IMR-90 (cell line): Measurements from ENCODE around the gene PRDM13. TPM values are rescaled to one million over a fixed set of nuclear protein-coding genes. Genes with fewer than 3 reads are reported as not detected.

Experiments used
- ATAC-seq: fragments of 200-7000 bp; cut with Tn5 transposase; 2 replicates; pipeline ENCODE4 v1.9.1; 2020; ENCODE audit warnings: low read depth, mild to moderate bottlenecking, moderate library complexity
- BruUV-seq: library from RNA; stranded (reverse); fragments of 400-500 nt; replicated peaks from 2 replicates; lab custom pipeline; 2021; lab: Mats Ljungman, UMichigan
- CTCF ChIA-PET: fragments of 300-600 bp; formaldehyde crosslinking; extraction: SDS; loops from one replicate; lab custom pipeline; 2021; ENCODE audit warnings: antibody characterized with exemption; lab: Yijun Ruan, JAX
- POLR2A ChIA-PET: fragments of 300-600 bp; sonication (Branson Sonifier 250); formaldehyde crosslinking; loops from one replicate; lab custom pipeline; 2022; ENCODE audit warnings: antibody characterized with exemption; ENCODE audit not compliant: unreplicated experiment; lab: Charles Lee
- DNase-seq: peaks from one replicate; pipeline ENCODE4 v3.0.0; 2013
- H2AFZ ChIP-seq: replicated peaks from 2 replicates; pipeline ENCODE3; 2013; ENCODE audit warnings: low read length, mild to moderate bottlenecking; ENCODE audit not compliant: poor library complexity
- H2AK5ac ChIP-seq: 2 replicates; pipeline ENCODE4 v1.6.1; 2013; ENCODE audit warnings: low read depth, low read length, inconsistent platforms
- H2AK9ac ChIP-seq: replicated peaks from 2 replicates; pipeline ENCODE3; 2013; ENCODE audit warnings: mild to moderate bottlenecking, low read depth, low read length, moderate library complexity; ENCODE audit not compliant: poor library complexity
- H2BK120ac ChIP-seq: 2 replicates; pipeline ENCODE4 v1.6.1; 2013; ENCODE audit warnings: low read depth, low read length, inconsistent platforms
- H2BK15ac ChIP-seq: 3 replicates; pipeline ENCODE4 v1.6.1; 2013; ENCODE audit warnings: low read depth, low read length, inconsistent platforms
- H2BK20ac ChIP-seq: 2 replicates; pipeline ENCODE4 v1.6.1; 2013; ENCODE audit warnings: low read depth, mild to moderate bottlenecking, inconsistent platforms, low read length, moderate library complexity
- H2BK5ac ChIP-seq: 2 replicates; pipeline ENCODE4 v1.6.1; 2013; ENCODE audit warnings: mild to moderate bottlenecking, low read depth, low read length, inconsistent platforms; ENCODE audit not compliant: poor library complexity, severe bottlenecking
- H3K14ac ChIP-seq: replicated peaks from 2 replicates; pipeline ENCODE4 v1.6.1; 2013; ENCODE audit warnings: low read depth, low read length, inconsistent platforms
- H3K18ac ChIP-seq: 2 replicates; pipeline ENCODE4 v1.6.1; 2013; ENCODE audit warnings: low read depth, low read length, control low read depth
- H3K23ac ChIP-seq: 2 replicates; pipeline ENCODE4 v1.6.1; 2013; ENCODE audit warnings: low read depth, low read length, inconsistent platforms
- H3K27ac ChIP-seq: 2 replicates; pipeline ENCODE4 v1.5.1; 2013; ENCODE audit warnings: mild to moderate bottlenecking, control low read depth, low read length; ENCODE audit not compliant: insufficient read depth
- H3K27me3 ChIP-seq: 2 replicates; pipeline ENCODE4 v1.6.1; 2013; ENCODE audit warnings: low read length; ENCODE audit not compliant: control insufficient read depth, insufficient read depth
- H3K36me3 ChIP-seq: 2 replicates; pipeline ENCODE4 v1.6.1; 2013; ENCODE audit warnings: low read length, mixed read lengths; ENCODE audit not compliant: control insufficient read depth, insufficient read depth
- H3K4ac ChIP-seq: 2 replicates; pipeline ENCODE4 v1.6.1; 2013; ENCODE audit warnings: low read depth, low read length, inconsistent platforms
- H3K4me1 ChIP-seq: 2 replicates; pipeline ENCODE4 v1.6.1; 2013; ENCODE audit warnings: low read length, mixed read lengths; ENCODE audit not compliant: control insufficient read depth, insufficient read depth
- H3K4me2 ChIP-seq: 2 replicates; pipeline ENCODE4 v1.6.1; 2013; ENCODE audit warnings: low read depth, mild to moderate bottlenecking, control low read depth, low read length, moderate library complexity
- H3K4me3 ChIP-seq: 2 replicates; pipeline ENCODE4 v1.5.1; 2013; ENCODE audit warnings: low read depth, mild to moderate bottlenecking, control low read depth, low read length, moderate library complexity; ENCODE audit not compliant: insufficient read depth
- H3K56ac ChIP-seq: 2 replicates; pipeline ENCODE4 v1.6.1; 2013; ENCODE audit warnings: low read length, inconsistent platforms; ENCODE audit not compliant: insufficient read depth; ENCODE audit errors: extremely low read depth
- H3K79me1 ChIP-seq, 2 experiments: 2 replicates each; pipeline ENCODE4 v1.6.1; 2013; ENCODE audit warnings: low read length in 2 of 2, inconsistent platforms in 1 of 2, low read depth in 1 of 2
- H3K9ac ChIP-seq: 2 replicates; pipeline ENCODE4 v1.6.1; 2013; ENCODE audit warnings: low read depth, low read length, control low read depth
- H3K9me1 ChIP-seq: 2 replicates; pipeline ENCODE4 v1.6.1; 2013; ENCODE audit warnings: low read length, inconsistent platforms; ENCODE audit not compliant: insufficient read depth
- H3K9me3 ChIP-seq: 2 replicates; pipeline ENCODE4 v1.6.1; 2013; ENCODE audit warnings: low read length; ENCODE audit not compliant: control insufficient read depth, insufficient read depth
- H4K20me1 ChIP-seq: 2 replicates; pipeline ENCODE4 v1.6.1; 2013; ENCODE audit warnings: low read length, inconsistent platforms; ENCODE audit not compliant: insufficient read depth
- H4K5ac ChIP-seq: 2 replicates; pipeline ENCODE4 v1.6.1; 2013; ENCODE audit warnings: mild to moderate bottlenecking, low read depth, low read length, control low read depth
- H4K8ac ChIP-seq, 2 experiments: 2 replicates each; pipeline ENCODE4 v1.6.1; 2013; ENCODE audit warnings: low read depth in 2 of 2, low read length in 2 of 2, control low read depth in 1 of 2, inconsistent platforms in 1 of 2
- H4K91ac ChIP-seq: 2 replicates; pipeline ENCODE4 v1.6.1; 2013; ENCODE audit warnings: low read depth, low read length, inconsistent platforms; ENCODE audit not compliant: insufficient read depth
- BHLHE40 ChIP-seq: fragments of 150-350 bp; IDR thresholded peaks from 2 replicates; pipeline ENCODE4 v1.6.1; 2016; ENCODE audit warnings: mild to moderate bottlenecking, low read depth, low read length
- CEBPB ChIP-seq: IDR thresholded peaks from 2 replicates; pipeline ENCODE4 v1.6.1; 2012; ENCODE audit warnings: low read depth, low read length, improper control_type of control experiment
- CHD1 ChIP-seq: IDR thresholded peaks from 2 replicates; pipeline ENCODE4 v1.6.1; 2012; ENCODE audit warnings: low read depth, low read length, improper control_type of control experiment
- CTCF ChIP-seq: conservative IDR thresholded peaks from 2 replicates; pipeline ENCODE4 v1.5.1; 2012; ENCODE audit warnings: mild to moderate bottlenecking, low read depth, low read length, improper control_type of control experiment
- MAFK ChIP-seq: IDR thresholded peaks from 2 replicates; pipeline ENCODE4 v1.6.1; 2012; ENCODE audit warnings: low read depth, low read length, improper control_type of control experiment
- MAZ ChIP-seq: IDR thresholded peaks from 2 replicates; pipeline ENCODE4 v1.6.1; 2012; ENCODE audit warnings: low read depth, mild to moderate bottlenecking, low read length, improper control_type of control experiment, moderate library complexity, borderline replicate concordance
- MXI1 ChIP-seq: IDR thresholded peaks from 2 replicates; pipeline ENCODE4 v1.6.1; 2012; ENCODE audit warnings: low read depth, mild to moderate bottlenecking, low read length, moderate library complexity, borderline replicate concordance
- NFE2L2 ChIP-seq: fragments of 150-350 bp; IDR thresholded peaks from 2 replicates; pipeline ENCODE4 v1.6.1; 2016; ENCODE audit warnings: low read depth, mild to moderate bottlenecking, low read length
- POLR2A ChIP-seq: IDR thresholded peaks from 2 replicates; pipeline ENCODE4 v1.6.1; 2012; ENCODE audit warnings: mild to moderate bottlenecking, low read depth, low read length
- SMC3 ChIP-seq: fragments of 150-350 bp; IDR thresholded peaks from 2 replicates; pipeline ENCODE4 v1.6.1; 2016; ENCODE audit warnings: low read depth, mild to moderate bottlenecking, antibody characterized with exemption, low read length, moderate library complexity
- USF2 ChIP-seq: fragments of 150-350 bp; IDR thresholded peaks from 2 replicates; pipeline ENCODE4 v1.6.1; 2017; ENCODE audit warnings: mild to moderate bottlenecking, antibody characterized with exemption, low read length, low read depth
- WGBS, 2 experiments: methylation state at CpG; one replicate each; pipeline versions ENCODE4 v1.1.5 to v1.1.7; 2013; ENCODE audit warnings: missing lambda C conversion rate in 2 of 2; ENCODE audit not compliant: insufficient read length in 1 of 2; ENCODE audit errors: extremely low coverage in 2 of 2; 5-methylcytosine and 5-hydroxymethylcytosine counted together
- dilution Hi-C: fragments of 300-500 bp; cut with HindIII; formaldehyde crosslinking; loops from one replicate; pipeline ENCODE4 v1.14.3; 2018; ENCODE audit warnings: low sequenced_read_pairs; ENCODE audit not compliant: unreplicated experiment
- in situ Hi-C: fragments of 300-500 bp; cut with MboI; formaldehyde crosslinking; loops from 3 replicates; pipeline ENCODE4 v1.14.3; 2019; ENCODE audit warnings: low sequenced_read_pairs, inconsistent platforms, mixed read lengths
- intact Hi-C: fragments of 100-400 bp; cut with micrococcal nuclease; formaldehyde crosslinking; loops from 2 replicates; pipeline ENCODE4 v1.10.0; 2022
- polyA plus RNA-seq, 3 experiments: library from polyadenylated mRNA; depleted of rRNA; stranded (reverse); fragments of >200 nt; gene quantifications; 2 replicates each; pipeline ENCODE4 v1.2.3, GENCODE V29; 2012; ENCODE audit warnings: low replicate concordance in 1 of 3
- total RNA-seq: library from RNA; depleted of rRNA; stranded (reverse); fragments of >200 nt; gene quantifications from 2 replicates; pipeline ENCODE4 v1.2.3, GENCODE V29; 2012

PRDM13 gene
- total and polyA plus RNA-seq, 2 of the 4 experiments (the other 2 are of a cell fraction) = not detected

- Histone ChIP-seq H3K4me2 (no peak overlapping the region), H2BK120ac (no peak overlapping the region), H3K9me3 (peaks cover 11% of the 10 kb centered on the region), H4K8ac (no peak overlapping the region), H3K4me1 (no peaks in the 10 kb centered on the region), H2BK15ac (no peak overlapping the region), H3K9ac (no peak overlapping the region), H3K23ac (no peak overlapping the region; the same call in 1 of the 2 replicates), H2AK5ac (no peak overlapping the region), H2BK20ac (no peak overlapping the region), H3K18ac (no peak overlapping the region), H4K5ac (no peak overlapping the region), H3K56ac (no peak overlapping the region), H2BK5ac (no peak overlapping the region), H2AK9ac (no peak overlapping the region), H3K27ac (no peak overlapping the region), H3K9me1 (peaks cover 3% of the 10 kb centered on the region), H2AFZ (peak overlapping the region; percentile 40), H4K20me1 (no peaks in the 10 kb centered on the region), H3K36me3 (no peaks in the 10 kb centered on the region), H3K14ac (no peak overlapping the region), H3K79me1 (no peaks in the 10 kb centered on the region), H3K4ac (no peak overlapping the region), H3K27me3 (peaks cover 97% of the 10 kb centered on the region), H3K4me3 (no peak overlapping the region), H4K91ac (no peak overlapping the region)
- ChIA-PET CTCF (no interaction called here), POLR2A (no interaction called here)
- no peak for TF ChIP-seq SMC3
- no peak for TF ChIP-seq MAZ
- no peak for TF ChIP-seq CHD1
- TF ChIP-seq MXI1 = no peak
- no peak for TF ChIP-seq NFE2L2
- TF ChIP-seq BHLHE40 = no peak
- TF ChIP-seq CEBPB = no peak
- TF ChIP-seq USF2 = no peak
- TF ChIP-seq MAFK = no peak
- TF ChIP-seq CTCF = no peak
- no peak for TF ChIP-seq POLR2A
- intact Hi-C loops (no loop called here), dilution Hi-C loops (no loop called here), in situ Hi-C loops (no loop called here)
- BruUV-seq = no TSS peak
- ATAC-seq (no peak), DNase-seq (no peak)
- no CpG with 5 or more reads among the region's 20 CpGs for WGBS, 2 experiments
These were observed 1.4 kb upstream of the PRDM13 start for GRCh38 chr6:99605074-99605734.
